ENCODE results near the gene CIZ1.

CIZ1 gene

GRCh38 chr9:128149951-128150593 lies 41.3 kb downstream of the CIZ1 start:
- H3K36me3 ChIP-seq (ENCODE audit: control insufficient read depth in 2 of 2, insufficient read depth in 2 of 2, low read length in 2 of 2), result no peaks in the 10 kb centered on the region
- no peaks in the 10 kb centered on the region for H3K27me3 ChIP-seq (ENCODE audit: control insufficient read depth in 1 of 2, insufficient read depth in 2 of 2, low read length in 2 of 2)
- no peaks in the 10 kb centered on the region for H3K9me3 ChIP-seq (ENCODE audit: control insufficient read depth in 2 of 2, low read length in 2 of 2)
- H3K4me3 ChIP-seq (ENCODE audit: low read length in 2 of 2), result no peak overlapping the region
- peaks cover 3% of the 10 kb centered on the region for H3K4me1 ChIP-seq (ENCODE audit: control insufficient read depth, insufficient read depth, low read length)
- H3K27ac ChIP-seq (ENCODE audit: low read length), result no peak overlapping the region
- no peak overlapping the region for H3K9ac ChIP-seq (ENCODE audit: low read length in 2 of 2)

DNA sequence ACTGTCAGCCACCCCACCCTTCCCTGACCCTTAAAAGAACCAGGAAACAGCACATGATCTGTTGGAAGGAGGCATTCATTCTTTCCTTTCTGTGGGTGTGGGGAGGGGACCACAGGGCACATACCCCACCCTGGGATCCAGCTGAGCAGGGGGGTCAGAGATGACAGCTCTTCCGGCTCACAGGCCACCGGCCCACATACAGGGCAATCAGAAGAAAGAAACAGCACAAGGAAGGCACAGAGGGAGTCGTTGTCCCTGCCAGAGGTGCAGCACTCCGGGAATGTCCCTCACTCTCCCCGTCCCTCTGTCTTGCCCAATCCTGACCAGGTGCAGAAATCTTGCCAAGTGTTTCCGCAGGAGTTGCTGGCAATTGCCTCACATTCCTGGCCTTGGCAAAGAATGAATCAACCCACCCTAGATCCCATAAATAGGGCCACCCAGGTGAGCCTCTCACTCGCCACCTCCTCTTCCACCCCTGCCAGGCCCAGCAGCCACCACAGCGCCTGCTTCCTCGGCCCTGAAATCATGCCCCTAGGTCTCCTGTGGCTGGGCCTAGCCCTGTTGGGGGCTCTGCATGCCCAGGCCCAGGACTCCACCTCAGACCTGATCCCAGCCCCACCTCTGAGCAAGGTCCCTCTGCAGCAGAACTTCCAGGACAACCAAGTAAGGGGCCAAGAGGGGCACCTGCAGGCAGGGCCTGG lies 42.2 kb downstream of the CIZ1 start, which contains the start of gene LCN2:
LCN2 (plus strand) TSS at position 453 of the 701 bp plus-strand sequence; CDS start at position 526, 73 bp downstream.
- no peak within 1 kb of the TSS for H3K9ac ChIP-seq (ENCODE audit: low read length in 2 of 2)
- no peak within 1 kb of the TSS for H3K27ac ChIP-seq (ENCODE audit: low read length)

GRCh38 chr9:128148509-128149000 lies 42.8 kb downstream of the CIZ1 start:
- no peaks in the 10 kb centered on the region for H3K9me3 ChIP-seq (ENCODE audit: control insufficient read depth in 2 of 2, low read length in 2 of 2)
- no peak overlapping the region for H3K4me3 ChIP-seq (ENCODE audit: low read length in 2 of 2)
- no peaks in the 10 kb centered on the region for H3K36me3 ChIP-seq (ENCODE audit: control insufficient read depth in 2 of 2, insufficient read depth in 2 of 2, low read length in 2 of 2)
- no peak overlapping the region for H3K9ac ChIP-seq (ENCODE audit: low read length in 2 of 2)
- H3K27ac ChIP-seq (ENCODE audit: low read length), result no peak overlapping the region
- H3K4me1 ChIP-seq (ENCODE audit: control insufficient read depth, insufficient read depth, low read length), result peaks cover 3% of the 10 kb centered on the region
- H3K27me3 ChIP-seq (ENCODE audit: control insufficient read depth in 1 of 2, insufficient read depth in 2 of 2, low read length in 2 of 2), result no peaks in the 10 kb centered on the region

More for the DNA sequence above, 42.2 kb downstream of the CIZ1 start, which contains the start of gene LCN2:
- H3K36me3 ChIP-seq (ENCODE audit: control insufficient read depth in 2 of 2, insufficient read depth in 2 of 2, low read length in 2 of 2), result no peaks in the 10 kb centered on the region
- H3K27me3 ChIP-seq (ENCODE audit: control insufficient read depth in 1 of 2, insufficient read depth in 2 of 2, low read length in 2 of 2), result no peaks in the 10 kb centered on the region
- H3K4me3 ChIP-seq (ENCODE audit: low read length in 2 of 2), result no peak within 1 kb of the TSS
- H3K9me3 ChIP-seq (ENCODE audit: control insufficient read depth in 2 of 2, low read length in 2 of 2), result no peaks in the 10 kb centered on the region
- peaks cover 3% of the 10 kb centered on the region for H3K4me1 ChIP-seq (ENCODE audit: control insufficient read depth, insufficient read depth, low read length)

DNA sequence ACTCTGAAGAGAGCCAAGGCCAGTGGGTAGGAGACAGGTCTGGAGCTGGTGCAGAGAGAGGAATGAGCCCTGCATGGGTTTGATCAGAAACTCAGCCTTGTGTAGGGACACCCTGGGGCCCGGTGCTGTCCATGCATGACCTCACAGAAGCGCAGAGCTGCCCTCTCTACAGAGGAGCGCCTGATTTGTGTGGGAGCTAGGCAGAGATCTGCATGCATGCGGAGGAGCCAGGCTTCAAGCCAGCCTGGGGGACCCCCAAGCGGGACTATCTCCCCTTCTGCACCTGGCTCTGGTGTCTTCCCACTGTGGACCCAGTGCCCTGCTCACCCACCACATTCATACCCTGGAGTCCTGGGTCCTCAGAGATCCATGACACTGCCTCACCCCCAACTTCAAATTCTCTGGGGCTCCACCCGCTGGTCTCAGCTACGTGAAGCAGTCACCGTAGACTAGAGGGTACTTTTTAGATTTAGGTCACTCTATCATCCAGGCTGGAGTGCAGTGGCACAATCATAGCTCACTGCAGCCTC lies 44.7 kb downstream of the CIZ1 start:
- Histone ChIP-seq H3K4me1 (ENCODE audit: control insufficient read depth, insufficient read depth, low read length) (peaks cover 3% of the 10 kb centered on the region), H3K9me3 (ENCODE audit: control insufficient read depth in 2 of 2, low read length in 2 of 2) (no peaks in the 10 kb centered on the region), H3K36me3 (ENCODE audit: control insufficient read depth in 2 of 2, insufficient read depth in 2 of 2, low read length in 2 of 2) (no peaks in the 10 kb centered on the region), H3K27ac (ENCODE audit: low read length) (no peak overlapping the region), H3K27me3 (ENCODE audit: control insufficient read depth in 1 of 2, insufficient read depth in 2 of 2, low read length in 2 of 2) (no peaks in the 10 kb centered on the region), H3K4me3 (ENCODE audit: low read length in 2 of 2) (no peak overlapping the region), H3K9ac (ENCODE audit: low read length in 2 of 2) (no peak overlapping the region)

DNA sequence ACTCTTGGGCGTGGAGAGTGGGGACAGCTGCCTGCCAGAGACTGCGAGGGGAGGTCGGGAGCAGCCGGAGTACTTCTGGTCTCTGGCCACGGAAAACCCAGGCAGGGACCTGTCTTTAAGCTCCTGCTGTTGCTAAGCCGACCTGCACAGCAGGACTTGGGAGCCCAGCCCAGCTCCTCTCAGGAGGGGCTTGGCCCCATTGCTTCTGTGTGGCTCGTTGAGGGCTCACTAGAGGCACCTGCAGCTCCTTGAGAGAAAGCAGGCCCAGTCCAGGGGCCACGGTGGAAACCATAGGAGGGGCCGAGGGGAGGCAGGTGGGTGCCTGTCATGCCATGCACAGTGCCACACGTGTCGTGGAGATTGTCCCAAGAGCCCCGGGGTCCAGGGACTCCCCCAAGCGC lies 45.4 kb downstream of the CIZ1 start:
- Histone ChIP-seq H3K9ac (ENCODE audit: low read length in 2 of 2) (no peak overlapping the region), H3K4me1 (ENCODE audit: control insufficient read depth, insufficient read depth, low read length) (peaks cover 3% of the 10 kb centered on the region), H3K36me3 (ENCODE audit: control insufficient read depth in 2 of 2, insufficient read depth in 2 of 2, low read length in 2 of 2) (no peaks in the 10 kb centered on the region), H3K9me3 (ENCODE audit: control insufficient read depth in 2 of 2, low read length in 2 of 2) (no peaks in the 10 kb centered on the region), H3K4me3 (ENCODE audit: low read length in 2 of 2) (no peak overlapping the region), H3K27me3 (ENCODE audit: control insufficient read depth in 1 of 2, insufficient read depth in 2 of 2, low read length in 2 of 2) (no peaks in the 10 kb centered on the region), H3K27ac (ENCODE audit: low read length) (no peak overlapping the region)

DNA sequence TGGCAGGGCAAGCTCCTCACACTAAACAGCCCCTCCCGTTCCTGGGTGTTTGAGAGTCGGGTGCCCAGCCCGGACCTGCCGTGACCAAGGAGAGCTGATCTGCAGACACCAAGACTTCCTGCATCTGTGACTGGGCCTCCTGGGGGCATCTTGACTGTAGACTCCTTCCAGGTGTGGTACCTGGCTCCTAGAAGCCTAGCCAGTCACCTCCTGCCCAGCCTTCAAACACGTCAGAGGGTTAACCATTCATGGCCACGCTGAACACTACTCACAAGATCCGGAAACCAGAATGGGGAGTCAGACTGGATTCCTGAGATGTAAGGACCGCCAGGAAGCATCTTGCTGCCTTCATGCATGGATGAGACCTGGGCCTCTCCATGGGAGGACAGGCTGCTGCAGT lies 45.8 kb downstream of the CIZ1 start:
- no peak overlapping the region for H3K9ac ChIP-seq (ENCODE audit: low read length in 2 of 2)
- no peaks in the 10 kb centered on the region for H3K9me3 ChIP-seq (ENCODE audit: control insufficient read depth in 2 of 2, low read length in 2 of 2)
- H3K4me3 ChIP-seq (ENCODE audit: low read length in 2 of 2), result no peak overlapping the region
- H3K36me3 ChIP-seq (ENCODE audit: control insufficient read depth in 2 of 2, insufficient read depth in 2 of 2, low read length in 2 of 2), result no peaks in the 10 kb centered on the region
- peaks cover 3% of the 10 kb centered on the region for H3K4me1 ChIP-seq (ENCODE audit: control insufficient read depth, insufficient read depth, low read length)
- H3K27ac ChIP-seq (ENCODE audit: low read length), result no peak overlapping the region
- no peaks in the 10 kb centered on the region for H3K27me3 ChIP-seq (ENCODE audit: control insufficient read depth in 1 of 2, insufficient read depth in 2 of 2, low read length in 2 of 2)

- no peak overlapping the region for H3K27ac ChIP-seq (ENCODE audit: low read length)
- H3K4me1 ChIP-seq (ENCODE audit: control insufficient read depth, insufficient read depth, low read length), result peaks cover 3% of the 10 kb centered on the region
- H3K4me3 ChIP-seq (ENCODE audit: low read length in 2 of 2), result no peak overlapping the region
- no peaks in the 10 kb centered on the region for H3K9me3 ChIP-seq (ENCODE audit: control insufficient read depth in 2 of 2, low read length in 2 of 2)
- H3K36me3 ChIP-seq (ENCODE audit: control insufficient read depth in 2 of 2, insufficient read depth in 2 of 2, low read length in 2 of 2), result no peaks in the 10 kb centered on the region
- no peaks in the 10 kb centered on the region for H3K27me3 ChIP-seq (ENCODE audit: control insufficient read depth in 1 of 2, insufficient read depth in 2 of 2, low read length in 2 of 2)
- H3K9ac ChIP-seq (ENCODE audit: low read length in 2 of 2), result no peak overlapping the region
These were observed 46.9 kb downstream of the CIZ1 start for GRCh38 chr9:128144239-128145181.

DNA sequence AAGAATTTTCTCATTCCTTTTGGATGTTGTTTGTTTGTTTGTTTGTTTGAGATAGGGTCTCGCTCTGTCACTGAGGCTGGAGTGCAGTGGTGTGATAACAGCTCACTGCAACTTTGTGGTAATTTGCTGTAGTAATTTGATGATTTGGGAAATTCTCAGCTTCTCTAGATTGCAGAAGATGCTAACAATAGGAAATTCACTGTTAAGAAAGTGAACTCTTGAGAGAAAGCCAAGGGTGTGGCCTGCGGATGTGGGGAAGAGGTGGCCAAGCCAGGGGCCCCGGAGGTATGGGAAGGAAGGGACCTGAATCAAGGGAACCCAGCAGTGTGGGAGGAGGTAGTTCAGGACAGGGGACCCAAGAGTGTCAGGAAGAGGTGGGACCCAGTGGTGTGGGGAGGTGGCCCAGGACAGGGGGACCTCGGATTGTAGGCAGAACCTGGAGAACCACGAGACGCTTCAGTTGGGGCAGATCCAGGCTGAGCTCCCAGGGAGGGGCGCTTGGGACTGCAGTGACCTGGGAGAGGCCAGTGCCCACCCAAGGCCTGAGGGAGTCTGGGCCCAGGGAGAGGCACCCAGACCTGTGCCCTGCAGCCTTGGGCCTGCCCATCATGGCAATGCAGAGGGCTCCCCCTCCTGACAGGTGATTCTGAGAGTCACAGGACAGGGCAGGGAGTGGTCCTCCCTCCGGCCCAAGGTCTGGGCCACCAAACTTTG lies 47.7 kb downstream of the CIZ1 start:
- Histone ChIP-seq H3K4me3 (ENCODE audit: low read length in 2 of 2) (no peak overlapping the region), H3K36me3 (ENCODE audit: control insufficient read depth in 2 of 2, insufficient read depth in 2 of 2, low read length in 2 of 2) (no peaks in the 10 kb centered on the region), H3K9ac (ENCODE audit: low read length in 2 of 2) (no peak overlapping the region), H3K27me3 (ENCODE audit: control insufficient read depth in 1 of 2, insufficient read depth in 2 of 2, low read length in 2 of 2) (no peaks in the 10 kb centered on the region), H3K4me1 (ENCODE audit: control insufficient read depth, insufficient read depth, low read length) (peaks cover 3% of the 10 kb centered on the region), H3K27ac (ENCODE audit: low read length) (no peak overlapping the region), H3K9me3 (ENCODE audit: control insufficient read depth in 2 of 2, low read length in 2 of 2) (no peaks in the 10 kb centered on the region)

- H3K9me3 ChIP-seq (ENCODE audit: control insufficient read depth in 2 of 2, low read length in 2 of 2), result no peaks in the 10 kb centered on the region
- H3K4me3 ChIP-seq (ENCODE audit: low read length in 2 of 2), result no peak overlapping the region
- H3K36me3 ChIP-seq (ENCODE audit: control insufficient read depth in 2 of 2, insufficient read depth in 2 of 2, low read length in 2 of 2), result no peaks in the 10 kb centered on the region
- no peak overlapping the region for H3K9ac ChIP-seq (ENCODE audit: low read length in 2 of 2)
- no peaks in the 10 kb centered on the region for H3K27me3 ChIP-seq (ENCODE audit: control insufficient read depth in 1 of 2, insufficient read depth in 2 of 2, low read length in 2 of 2)
- no peaks in the 10 kb centered on the region for H3K4me1 ChIP-seq (ENCODE audit: control insufficient read depth, insufficient read depth, low read length)
- H3K27ac ChIP-seq (ENCODE audit: low read length), result no peak overlapping the region
These were observed 48.8 kb downstream of the CIZ1 start for GRCh38 chr9:128142596-128142995.

- Histone ChIP-seq H3K4me3 (ENCODE audit: low read length in 2 of 2) (no peak overlapping the region), H3K36me3 (ENCODE audit: control insufficient read depth in 2 of 2, insufficient read depth in 2 of 2, low read length in 2 of 2) (no peaks in the 10 kb centered on the region), H3K9me3 (ENCODE audit: control insufficient read depth in 2 of 2, low read length in 2 of 2) (no peaks in the 10 kb centered on the region), H3K27me3 (ENCODE audit: control insufficient read depth in 1 of 2, insufficient read depth in 2 of 2, low read length in 2 of 2) (no peaks in the 10 kb centered on the region), H3K4me1 (ENCODE audit: control insufficient read depth, insufficient read depth, low read length) (no peaks in the 10 kb centered on the region), H3K9ac (ENCODE audit: low read length in 2 of 2) (no peak overlapping the region), H3K27ac (ENCODE audit: low read length) (no peak overlapping the region)
These were observed 49.3 kb downstream of the CIZ1 start for GRCh38 chr9:128142061-128142460.
